LoVo (cell line): Measurements from ENCODE around the gene C5.

ENCODE experiments used
- DNase-seq: peaks from one replicate; pipeline ENCODE4 v3.0.0-alpha.2; 2016; ENCODE audit warnings: low spot score

Gene C5

DNA sequence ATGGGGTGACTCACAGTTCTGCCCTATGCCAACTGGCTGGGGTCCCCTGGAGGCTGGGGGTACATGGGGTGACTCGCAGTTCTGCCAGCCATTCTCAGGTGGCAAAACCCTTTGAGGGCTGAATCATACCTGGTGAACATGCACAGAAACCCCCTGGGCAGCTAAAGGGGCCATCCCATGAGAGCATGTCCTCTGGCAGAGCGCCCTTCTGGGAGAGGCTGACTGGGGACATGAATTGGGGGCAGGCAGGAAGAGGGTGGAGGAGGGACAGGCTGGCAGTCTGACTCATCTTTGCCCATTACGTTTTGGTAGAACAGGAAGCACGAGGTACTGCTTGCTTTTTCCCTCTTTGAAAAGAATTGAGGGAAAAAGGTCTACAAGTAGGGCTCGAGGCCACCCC lies 140.2 kb downstream of the C5 start:
- DNase-seq, result no peak

DNA sequence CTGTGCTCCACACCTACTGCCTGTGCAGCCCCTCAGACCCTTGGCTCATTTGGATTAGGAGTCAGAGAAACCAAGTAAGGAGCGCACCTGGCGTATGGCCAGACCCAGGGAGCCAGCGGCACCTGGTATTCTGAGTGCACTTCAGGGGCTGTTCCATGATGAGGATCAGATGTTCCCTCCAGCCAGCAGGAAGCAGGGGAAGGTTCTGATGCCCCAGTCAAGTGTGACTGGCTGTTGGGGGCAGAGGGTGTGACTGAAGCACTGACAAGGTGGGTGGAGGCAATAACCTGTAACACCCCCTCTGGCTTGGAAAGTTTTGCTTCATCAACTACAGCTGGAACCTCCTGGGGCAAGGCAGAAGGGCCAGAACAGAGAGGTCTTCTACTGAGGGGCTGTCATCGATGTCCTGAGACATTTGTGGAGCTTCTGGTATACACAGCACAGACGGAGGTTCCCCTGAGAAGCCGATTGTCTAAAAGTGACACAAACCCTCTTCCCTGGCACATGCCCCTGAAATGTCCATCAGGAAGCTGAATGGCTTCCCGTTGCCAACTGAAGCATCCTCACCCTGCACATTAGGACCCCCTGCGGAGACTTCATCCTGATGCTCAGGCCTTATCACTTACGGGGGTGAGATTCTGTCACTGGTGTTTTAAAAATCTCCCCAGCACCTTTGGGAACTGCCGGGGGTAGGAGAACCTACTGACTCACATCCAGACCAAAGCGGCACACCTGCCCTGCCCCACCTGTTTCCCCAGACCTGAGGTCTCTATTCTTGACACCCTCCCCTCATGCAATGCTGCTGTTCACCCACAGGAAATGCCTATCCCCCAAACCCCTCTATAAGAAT lies 144.5 kb downstream of the C5 start:
- no peak for DNase-seq

DNA sequence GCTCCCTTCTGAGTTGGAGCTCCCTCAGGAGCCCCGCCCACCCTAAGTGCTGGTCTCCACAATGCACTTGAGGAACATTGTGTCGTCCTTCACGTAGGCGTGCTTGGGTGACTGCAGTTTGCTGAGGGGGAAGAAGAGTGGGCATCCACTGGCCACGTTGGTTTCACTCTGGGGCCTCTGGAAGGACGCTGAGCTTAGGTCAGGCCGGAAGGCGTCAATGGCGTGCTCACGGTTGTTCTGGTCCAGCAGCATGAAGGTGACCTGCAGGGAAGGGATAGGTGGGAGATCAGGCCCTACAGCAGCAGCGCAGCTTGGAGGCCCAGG lies 145.1 kb downstream of the C5 start:
- DNase-seq, result no peak

DNA sequence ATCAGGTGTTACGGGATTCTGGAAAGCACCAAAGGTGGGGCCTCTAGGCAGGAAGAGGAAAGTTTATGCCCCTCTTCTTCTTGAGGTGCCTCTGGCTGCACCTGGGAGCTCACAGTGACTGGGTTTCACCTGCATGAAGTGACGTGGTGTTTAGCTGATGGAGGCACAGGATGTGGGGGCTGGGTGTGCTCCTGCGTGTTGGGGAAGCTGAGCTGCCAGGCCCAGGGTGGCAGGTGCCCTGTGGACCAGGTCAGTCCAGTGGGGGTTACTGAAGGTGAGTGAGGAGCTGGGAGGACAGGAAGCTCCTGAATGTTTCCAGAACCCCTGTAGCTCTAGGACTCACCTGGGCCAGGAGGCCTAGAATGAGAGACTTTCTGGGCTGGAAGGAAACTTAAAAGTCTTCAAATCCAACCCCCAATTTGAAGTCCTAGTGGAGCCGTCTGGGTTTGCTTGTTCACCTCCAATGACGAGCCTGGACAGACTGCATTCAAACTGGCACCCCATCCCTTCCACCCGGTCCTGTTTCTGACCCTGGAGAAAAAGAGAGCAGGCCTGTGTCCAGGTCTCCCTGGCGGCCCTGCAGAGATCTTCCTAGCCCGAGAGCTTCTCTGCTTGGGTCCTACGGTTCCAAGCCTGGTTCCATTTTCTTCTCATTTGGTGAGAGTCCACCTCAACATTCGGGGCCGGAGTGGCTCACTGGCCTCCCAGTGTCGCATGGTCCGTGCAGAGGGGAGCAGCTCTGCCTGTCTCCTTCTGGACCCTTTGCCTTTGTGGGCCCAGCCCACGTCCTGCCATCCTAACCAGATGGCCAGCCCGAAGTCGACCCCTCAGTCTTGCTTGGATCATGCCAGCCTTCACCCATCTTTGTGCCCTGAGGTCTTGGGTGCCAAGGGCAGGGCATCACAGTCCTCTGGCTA lies 145.8 kb downstream of the C5 start:
- DNase-seq, result no peak

DNA sequence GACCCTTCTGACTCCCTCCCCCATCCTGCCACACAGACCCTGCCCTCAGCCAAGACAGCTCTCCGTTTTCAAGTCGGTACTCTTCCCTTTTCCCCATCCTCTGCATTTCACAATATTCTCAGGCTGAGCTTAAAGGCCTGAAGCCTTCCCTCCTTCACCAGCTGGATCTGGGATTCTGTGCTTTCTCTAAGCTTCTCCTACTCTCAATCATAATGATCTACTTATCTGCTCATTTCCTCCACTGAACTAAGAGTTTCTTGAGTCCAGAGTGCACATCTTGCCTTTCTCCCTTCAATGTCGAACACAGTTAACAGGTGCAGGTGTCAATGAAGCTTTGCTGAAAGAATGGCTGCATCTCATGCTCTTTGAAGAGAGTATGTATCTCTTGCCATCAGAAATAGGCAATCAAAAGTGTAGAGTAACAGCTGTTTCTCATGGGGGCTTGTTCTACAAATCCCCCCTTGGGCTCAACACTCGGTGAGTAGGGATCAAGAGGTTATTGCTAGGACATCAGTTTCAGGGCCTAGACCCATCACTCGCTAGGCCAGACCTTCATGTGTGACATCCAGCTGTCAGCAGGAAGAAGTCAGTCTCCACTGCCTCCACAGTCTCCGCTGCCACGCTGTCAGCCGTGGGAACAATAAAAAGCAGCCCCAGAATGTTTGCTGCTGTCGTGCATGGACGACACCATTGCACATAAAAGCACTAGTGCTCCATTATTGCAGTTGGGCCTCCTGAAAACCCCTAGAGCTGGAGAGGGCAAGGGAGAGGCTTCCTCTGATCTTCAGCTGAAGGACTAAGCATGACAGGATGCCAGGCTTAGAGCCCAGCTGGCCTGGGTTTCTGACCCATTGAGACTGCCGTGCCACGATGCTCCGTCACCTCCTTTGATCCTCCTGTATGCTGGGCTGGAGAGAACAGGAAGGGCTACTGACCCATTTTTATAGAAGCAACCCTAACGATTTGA lies 147.2 kb downstream of the C5 start:
- no peak for DNase-seq
